ENCODE data around the gene AQP10.

GRCh38 chr1:154342836-154343472 lies 22.1 kb downstream of the AQP10 start:
- TF ChIP-seq CTCF (IDR thresholded peaks at IDR 0.05) (no peak), POLR2A (IDR thresholded peaks at IDR 0.05) (no peak)

Measured in suprapubic skin (tissue), 3 donors.